Upper lobe of right lung (tissue), 1 donor: ENCODE data around the gene CTSD. TPM values are rescaled to one million over a fixed set of nuclear protein-coding genes. Genes with fewer than 3 reads are reported as not detected.

ENCODE experiments used
- ATAC-seq: fragments of 200-7000 bp; cut with Tn5 transposase; one replicate; pipeline ENCODE4 v1.9.1; 2020; ENCODE audit warnings: mild to moderate bottlenecking, moderate library complexity
- DNase-seq: peaks from one replicate; pipeline ENCODE4 v3.0.0-alpha.2; 2020
- H3K27ac ChIP-seq: fragments of 200-600 bp; one replicate; pipeline ENCODE4 v1.8.0; 2022
- H3K27me3 ChIP-seq: fragments of 200-600 bp; one replicate; pipeline ENCODE4 v1.8.0; 2022; ENCODE audit warnings: mild to moderate bottlenecking
- H3K36me3 ChIP-seq: fragments of 200-600 bp; one replicate; pipeline ENCODE4 v1.8.0; 2022
- H3K4me1 ChIP-seq: fragments of 200-600 bp; one replicate; pipeline ENCODE4 v1.8.0; 2022
- H3K4me3 ChIP-seq: fragments of 200-600 bp; one replicate; pipeline ENCODE4 v1.8.0; 2022; ENCODE audit warnings: mild to moderate bottlenecking
- H3K9me3 ChIP-seq: fragments of 200-600 bp; one replicate; pipeline ENCODE4 v1.8.0; 2022
- CTCF ChIP-seq: fragments of 200-600 bp; IDR thresholded peaks from one replicate; pipeline ENCODE4 v1.8.0; 2022; ENCODE audit warnings: antibody characterized with exemption
- intact Hi-C: fragments of 100-400 bp; cut with DNase I; formaldehyde crosslinking; loops from one replicate; pipeline ENCODE4 v1.11.0; 2022
- total RNA-seq: library from RNA; stranded (reverse); fragmentation: NEBNext Ultra II Directional; extraction: Animal tissue kit (Norgen Biotek cat#: 25700); gene quantifications from one replicate; pipeline ENCODE4 v1.2.1, GENCODE V29; 2021
- donor health status: DM: no; HTN: yes; CAD: no; lungs with severe emphysema.

The CTSD gene
- total RNA-seq, 1 donor from 2014 or later, result 2,038 TPM

- Histone ChIP-seq H3K4me1 (peaks cover 7% of the 10 kb centered on the region), H3K36me3 (no peaks in the 10 kb centered on the region), H3K4me3 (no peak overlapping the region), H3K9me3 (no peaks in the 10 kb centered on the region), H3K27ac (no peak overlapping the region), H3K27me3 (no peaks in the 10 kb centered on the region)
- no peak for TF ChIP-seq CTCF
- ATAC-seq (no peak), DNase-seq (peak; percentile 48)
- intact Hi-C loops, result no loop called here
Observed at GRCh38 chr11:1767399-1768140, 3.8 kb upstream of the CTSD start.

- no peak for ATAC-seq
- no peaks in the 10 kb centered on the region for H3K36me3 ChIP-seq
- DNase-seq, result peak; percentile 53
- TF ChIP-seq CTCF, result no peak
- H3K27ac ChIP-seq, result no peak overlapping the region
- peaks cover 14% of the 10 kb centered on the region for H3K4me1 ChIP-seq
- H3K4me3 ChIP-seq, result no peak overlapping the region
- no peaks in the 10 kb centered on the region for H3K27me3 ChIP-seq
- no peaks in the 10 kb centered on the region for H3K9me3 ChIP-seq
- intact Hi-C loops, result no loop called here
Observed at GRCh38 chr11:1766719-1767398, 3.1 kb upstream of the CTSD start.

GRCh38 chr11:1765871-1766718 lies 2.4 kb upstream of the CTSD start:
- TF ChIP-seq CTCF, result no peak
- no peaks in the 10 kb centered on the region for H3K27me3 ChIP-seq
- peaks cover 6% of the 10 kb centered on the region for H3K36me3 ChIP-seq
- ATAC-seq, result no peak
- H3K27ac ChIP-seq, result no peak overlapping the region
- DNase-seq, result peak; percentile 54
- intact Hi-C loops, result no loop called here
- H3K9me3 ChIP-seq, result no peaks in the 10 kb centered on the region
- H3K4me3 ChIP-seq, result no peak overlapping the region
- H3K4me1 ChIP-seq, result peaks cover 22% of the 10 kb centered on the region

GRCh38 chr11:1763336-1763795 lies 361 bp downstream of the CTSD start:
- no peak for TF ChIP-seq CTCF
- Histone ChIP-seq H3K4me1 (peaks cover 42% of the 10 kb centered on the region), H3K27me3 (no peaks in the 10 kb centered on the region), H3K27ac (peak overlapping the region; percentile 91), H3K4me3 (peak overlapping the region; percentile 97), H3K36me3 (peaks cover 33% of the 10 kb centered on the region), H3K9me3 (no peaks in the 10 kb centered on the region)
- intact Hi-C loops, result no loop called here
- DNase-seq (no peak), ATAC-seq (peak; percentile 3)

- Histone ChIP-seq H3K27me3 (no peaks in the 10 kb centered on the region), H3K9me3 (no peaks in the 10 kb centered on the region), H3K36me3 (peaks cover 39% of the 10 kb centered on the region), H3K4me1 (peaks cover 42% of the 10 kb centered on the region), H3K27ac (peak overlapping the region; percentile 91), H3K4me3 (peak overlapping the region; percentile 97)
- ATAC-seq (peak; percentile 15), DNase-seq (peak; percentile 82)
- no peak for TF ChIP-seq CTCF
- intact Hi-C loops, result no loop called here
Observed at GRCh38 chr11:1762537-1763302, 1.0 kb downstream of the CTSD start.
